SK-N-SH (cell line): Measurements from ENCODE around the gene ZBTB7A. TPM values are rescaled to one million over a fixed set of nuclear protein-coding genes. Genes with fewer than 3 reads are reported as not detected.

Experiments
- CTCF ChIA-PET: fragments of 300-600, 350-600 bp; formaldehyde crosslinking; extraction: SDS; loops from one replicate; lab custom pipeline; 2021; lab: Yijun Ruan, JAX
- POLR2A ChIA-PET: fragments of 350-600 bp; sonication (Branson Sonifier 250); formaldehyde crosslinking; extraction: SDS; loops from one replicate; lab custom pipeline; 2020; ENCODE audit warnings: antibody characterized with exemption, inconsistent platforms; lab: Yijun Ruan, JAX
- DNase-seq: peaks from one replicate; pipeline ENCODE4 v3.0.0; 2012
- H2AFZ ChIP-seq: fragments of 200-600 bp; sonication (generic); 2 replicates; pipeline ENCODE4 v1.8.1; 2016; ENCODE audit warnings: antibody characterized with exemption, mild to moderate bottlenecking, low read depth
- H3F3A ChIP-seq: fragments of 200-600 bp; sonication (generic); replicated peaks from 2 replicates; pipeline ENCODE3; 2016; ENCODE audit warnings: antibody characterized with exemption, mild to moderate bottlenecking; ENCODE audit not compliant: insufficient read depth
- H3K27ac ChIP-seq, 2 experiments: fragments of 200-500 bp in 1 of 2; fragments of 200-600 bp in 1 of 2; sonication (Bioruptor generic) in 1 of 2; sonication (generic), shearing (Covaris generic) in 1 of 2; 2 replicates each; pipeline versions ENCODE4 v1.5.1 to v1.6.1; 2014 to 2016; ENCODE audit warnings: low read depth in 2 of 2, inconsistent platforms in 1 of 2, low read length in 1 of 2, mild to moderate bottlenecking in 1 of 2, mixed read lengths in 1 of 2
- H3K27me3 ChIP-seq: fragments of 200-600 bp; sonication (generic), shearing (Covaris generic); 2 replicates; pipeline ENCODE4 v1.6.1; 2016; ENCODE audit warnings: mixed run types; ENCODE audit not compliant: insufficient read depth
- H3K36me3 ChIP-seq, 2 experiments: fragments of 200-500 bp in 1 of 2; fragments of 200-600 bp in 1 of 2; sonication (Bioruptor generic) in 1 of 2; sonication (generic) in 1 of 2; replicated peaks in 1 of 2; 2 replicates each; pipeline versions ENCODE3 to v1.5.1; 2014 to 2016; ENCODE audit warnings: low read length in 1 of 2, mild to moderate bottlenecking in 1 of 2; ENCODE audit not compliant: insufficient read depth in 2 of 2, control insufficient read depth in 1 of 2
- H3K4me1 ChIP-seq, 2 experiments: fragments of 200-500 bp in 1 of 2; fragments of 200-600 bp in 1 of 2; sonication (Bioruptor generic) in 1 of 2; sonication (generic), shearing (Covaris generic) in 1 of 2; 2 replicates each; pipeline versions ENCODE4 v1.5.1 to v1.6.1; 2014 to 2016; ENCODE audit warnings: low read depth in 1 of 2, low read length in 1 of 2, mixed run types in 1 of 2; ENCODE audit not compliant: insufficient read depth in 2 of 2, control insufficient read depth in 1 of 2
- H3K4me2 ChIP-seq: fragments of 200-600 bp; sonication (generic), shearing (Covaris generic); 2 replicates; pipeline ENCODE4 v1.6.1; 2017; ENCODE audit warnings: mixed run types
- H3K4me3 ChIP-seq, 2 experiments: fragments of 200-500 bp in 1 of 2; fragments of 200-600 bp in 1 of 2; sonication (Bioruptor generic) in 1 of 2; sonication (generic), shearing (Covaris generic) in 1 of 2; 2 replicates each; pipeline versions ENCODE4 v1.5.1 to v1.8.1; 2014 to 2016; ENCODE audit warnings: low read depth in 2 of 2, inconsistent platforms in 1 of 2, low read length in 1 of 2, mild to moderate bottlenecking in 1 of 2, mixed read lengths in 1 of 2, moderate library complexity in 1 of 2
- H3K79me2 ChIP-seq: fragments of 200-600 bp; sonication (generic); 2 replicates; pipeline ENCODE4 v1.8.1; 2017; ENCODE audit warnings: mild to moderate bottlenecking; ENCODE audit not compliant: insufficient read depth
- H3K9ac ChIP-seq: fragments of 200-600 bp; sonication (generic); 2 replicates; pipeline ENCODE4 v1.6.1; 2017; ENCODE audit warnings: mixed run types
- H3K9me2 ChIP-seq: fragments of 200-600 bp; sonication (generic); 2 replicates; pipeline ENCODE4 v1.6.1; 2017; ENCODE audit warnings: mixed run types
- H3K9me3 ChIP-seq: fragments of 200-600 bp; sonication (generic); 2 replicates; pipeline ENCODE4 v1.6.1; 2017; ENCODE audit warnings: mixed run types, mild to moderate bottlenecking, moderate library complexity
- H4K20me1 ChIP-seq: fragments of 200-600 bp; sonication (generic); 2 replicates; pipeline ENCODE4 v1.6.1; 2017; ENCODE audit warnings: mild to moderate bottlenecking, mixed run types; ENCODE audit not compliant: insufficient read depth
- EP300 ChIP-seq, 2 experiments: IDR thresholded peaks; 2 replicates each; pipeline versions ENCODE4 v1.4.0 to v1.6.1; 2012; ENCODE audit warnings: borderline replicate concordance in 1 of 2, low read depth in 1 of 2, low read length in 1 of 2
- FOSL2 ChIP-seq: IDR thresholded peaks from 2 replicates; pipeline ENCODE4 v1.4.0; 2012; ENCODE audit warnings: low read depth, mild to moderate bottlenecking, moderate library complexity, borderline replicate concordance
- GABPA ChIP-seq: IDR thresholded peaks from 2 replicates; pipeline ENCODE4 v1.4.0; 2012; ENCODE audit warnings: low read depth, mild to moderate bottlenecking
- GATA2 ChIP-seq: sonication (generic); formaldehyde crosslinking; IDR thresholded peaks from 2 replicates; pipeline ENCODE4 v1.5.0; 2020; ENCODE audit warnings: mild to moderate bottlenecking, missing genetic modification reagents
- IRF3 ChIP-seq: fragments of 150-350 bp; IDR thresholded peaks from 2 replicates; pipeline ENCODE4 v1.6.1; 2016; ENCODE audit warnings: mild to moderate bottlenecking, low read depth, low read length
- MXI1 ChIP-seq: IDR thresholded peaks from 2 replicates; pipeline ENCODE4 v1.6.1; 2012; ENCODE audit warnings: mild to moderate bottlenecking, low read depth, low read length, improper control_type of control experiment
- REST ChIP-seq: IDR thresholded peaks from 2 replicates; pipeline ENCODE4 v1.6.1; 2012; ENCODE audit warnings: mild to moderate bottlenecking, low read depth, low read length, moderate library complexity
- RFX5 ChIP-seq: IDR thresholded peaks from 2 replicates; pipeline ENCODE4 v1.6.1; 2012; ENCODE audit warnings: mild to moderate bottlenecking, improper control_type of control experiment, low read length
- RXRA ChIP-seq: IDR thresholded peaks from 2 replicates; pipeline ENCODE4 v1.4.0; 2012; ENCODE audit warnings: low read depth, mild to moderate bottlenecking, borderline replicate concordance
- TAF1 ChIP-seq: IDR thresholded peaks from 2 replicates; pipeline ENCODE4 v1.6.1; 2012; ENCODE audit warnings: low read depth, mild to moderate bottlenecking, low read length, moderate library complexity, borderline replicate concordance
- USF1 ChIP-seq: IDR thresholded peaks from 2 replicates; pipeline ENCODE4 v1.4.0; 2012; ENCODE audit warnings: low read depth, borderline replicate concordance
- WGBS: methylation state at CpG from one replicate; pipeline ENCODE4 v1.1.6; 2017; ENCODE audit warnings: low lambda C conversion rate; 5-methylcytosine and 5-hydroxymethylcytosine counted together
- polyA plus RNA-seq, 3 experiments: library from polyadenylated mRNA; depleted of rRNA; stranded (reverse); fragments of >200 nt; gene quantifications; 2 replicates each; pipeline ENCODE4 v1.2.3, GENCODE V29; 2012
- TF ChIP-seq, protein P1 (sequence below): IDR thresholded peaks from 2 replicates; pipeline ENCODE4 v1.4.0; 2012; ENCODE audit warnings: low read depth, borderline replicate concordance

The ZBTB7A gene
- polyA plus RNA-seq, 1 of the 3 experiments (the other 2 are of a cell fraction), result 7.4 TPM

GRCh38 chr19:4010808-4011110, 55.9 kb downstream of the ZBTB7A start:
- H3K4me1 ChIP-seq, result peaks cover 12 to 40% of the 10 kb centered on the region in 2 experiments; a peak in 3 of 4 replicates
- no peaks in the 10 kb centered on the region for H3K9me3 ChIP-seq
- TF ChIP-seq, protein P1, sequence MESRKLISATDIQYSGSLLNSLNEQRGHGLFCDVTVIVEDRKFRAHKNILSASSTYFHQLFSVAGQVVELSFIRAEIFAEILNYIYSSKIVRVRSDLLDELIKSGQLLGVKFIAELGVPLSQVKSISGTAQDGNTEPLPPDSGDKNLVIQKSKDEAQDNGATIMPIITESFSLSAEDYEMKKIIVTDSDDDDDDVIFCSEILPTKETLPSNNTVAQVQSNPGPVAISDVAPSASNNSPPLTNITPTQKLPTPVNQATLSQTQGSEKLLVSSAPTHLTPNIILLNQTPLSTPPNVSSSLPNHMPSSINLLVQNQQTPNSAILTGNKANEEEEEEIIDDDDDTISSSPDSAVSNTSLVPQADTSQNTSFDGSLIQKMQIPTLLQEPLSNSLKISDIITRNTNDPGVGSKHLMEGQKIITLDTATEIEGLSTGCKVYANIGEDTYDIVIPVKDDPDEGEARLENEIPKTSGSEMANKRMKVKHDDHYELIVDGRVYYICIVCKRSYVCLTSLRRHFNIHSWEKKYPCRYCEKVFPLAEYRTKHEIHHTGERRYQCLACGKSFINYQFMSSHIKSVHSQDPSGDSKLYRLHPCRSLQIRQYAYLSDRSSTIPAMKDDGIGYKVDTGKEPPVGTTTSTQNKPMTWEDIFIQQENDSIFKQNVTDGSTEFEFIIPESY, result no peak
- TF ChIP-seq GABPA (no peak), TAF1 (no peak), REST (no peak), USF1 (no peak), FOSL2 (no peak), GATA2 (CRISPR knock-in tag) (no peak), MXI1 (no peak), IRF3 (no peak), RXRA (no peak), RFX5 (no peak), EP300 (IDR thresholded peaks at IDR 0.05; ENCODE audit: borderline replicate concordance in 1 of 2, low read depth in 1 of 2, low read length in 1 of 2) (no peak)
- H3K36me3 ChIP-seq, result peaks cover 0 to 33% of the 10 kb centered on the region in 2 experiments
- ChIA-PET CTCF (no interaction called here), POLR2A (no interaction called here)
- no peak overlapping the region for H3K4me2 ChIP-seq
- H2AFZ ChIP-seq, result no peak overlapping the region
- no peak overlapping the region for H3K9ac ChIP-seq
- H3K79me2 ChIP-seq, result peaks cover 74% of the 10 kb centered on the region
- H3K4me3 ChIP-seq, result no peak overlapping the region
- 82% methylated on average over 13 of the region's 14 CpGs for WGBS
- no peaks in the 10 kb centered on the region for H3K27me3 ChIP-seq
- no peak overlapping the region for H3K27ac ChIP-seq
- peaks cover 70% of the 10 kb centered on the region for H4K20me1 ChIP-seq
- DNase-seq, result no peak
- H3K9me2 ChIP-seq, result no peaks in the 10 kb centered on the region
- no peaks in the 10 kb centered on the region for H3F3A ChIP-seq
